A204.1 (cell line): ENCODE data around the gene XRRA1.

ENCODE experiments used
- FAIRE-seq: peaks from 2 replicates; lab custom pipeline; 2012; peaks lifted over from hg19 to GRCh38; lab: Jason Lieb, UNC

The XRRA1 gene

DNA sequence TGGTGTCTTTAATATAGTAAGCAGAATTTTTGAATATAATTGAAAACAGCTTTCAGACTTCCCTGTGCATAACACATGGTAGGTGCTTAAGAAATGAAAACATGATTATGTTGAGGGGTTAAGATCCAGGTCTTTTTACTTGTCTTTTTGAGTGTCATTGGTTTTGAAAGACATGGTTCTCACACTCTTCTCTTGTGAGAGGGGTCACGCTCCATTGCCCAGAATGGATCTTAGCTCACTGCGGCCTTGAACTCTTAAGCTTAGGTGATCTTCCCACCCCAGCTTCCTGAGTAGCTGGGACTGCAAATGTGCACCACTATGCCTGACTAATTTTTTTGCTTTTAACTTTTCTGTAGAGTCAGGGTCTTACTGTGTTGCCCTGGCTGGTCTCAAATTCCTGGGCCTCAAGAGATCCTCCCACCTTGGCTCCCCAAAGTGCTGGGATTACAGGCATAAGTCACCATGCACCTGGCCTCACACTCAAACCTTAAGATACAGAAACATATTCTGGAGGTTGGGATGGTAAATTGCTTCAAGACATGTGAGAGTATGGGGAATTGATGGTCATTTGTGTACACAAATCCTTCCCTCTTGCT lies 1.6 kb upstream of the XRRA1 start:
- no peak for FAIRE-seq

DNA sequence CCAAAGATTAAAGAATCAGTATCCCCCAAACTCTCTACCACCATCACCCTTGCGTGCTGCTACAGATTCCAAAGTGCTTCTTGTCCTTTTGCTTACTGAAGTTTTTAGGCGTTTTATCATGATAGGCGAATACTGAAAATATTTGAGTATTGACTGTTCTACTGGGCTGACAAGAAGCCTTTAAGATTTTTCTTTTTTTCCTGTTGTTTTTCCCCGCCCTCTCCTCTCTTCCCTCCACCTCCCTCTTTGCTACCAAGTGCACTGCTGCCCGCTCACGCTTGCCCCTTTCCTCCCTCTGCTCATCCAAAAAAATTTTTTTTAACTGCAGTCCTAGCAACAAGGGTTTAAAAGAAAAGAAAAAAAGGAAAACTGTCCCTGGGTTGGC lies 854 bp upstream of the XRRA1 start:
- FAIRE-seq, result no peak

DNA sequence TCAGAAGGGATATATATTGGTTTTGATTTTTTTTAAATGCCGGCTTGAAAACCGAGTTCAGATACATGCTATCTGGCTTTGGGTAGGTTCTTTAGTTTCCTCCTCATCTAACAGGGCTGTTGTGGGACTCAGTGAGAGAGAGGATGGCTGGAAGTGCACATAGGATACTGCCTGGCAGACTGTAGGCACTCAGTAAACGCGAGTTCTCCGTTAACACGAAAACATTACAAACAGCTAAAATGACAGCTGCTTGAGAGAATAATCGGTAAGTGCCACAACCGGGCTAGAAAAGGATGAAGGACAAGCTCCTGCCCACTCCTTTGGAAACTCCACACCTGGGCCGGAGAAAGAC lies 369 bp downstream of the XRRA1 start:
- no peak for FAIRE-seq

DNA sequence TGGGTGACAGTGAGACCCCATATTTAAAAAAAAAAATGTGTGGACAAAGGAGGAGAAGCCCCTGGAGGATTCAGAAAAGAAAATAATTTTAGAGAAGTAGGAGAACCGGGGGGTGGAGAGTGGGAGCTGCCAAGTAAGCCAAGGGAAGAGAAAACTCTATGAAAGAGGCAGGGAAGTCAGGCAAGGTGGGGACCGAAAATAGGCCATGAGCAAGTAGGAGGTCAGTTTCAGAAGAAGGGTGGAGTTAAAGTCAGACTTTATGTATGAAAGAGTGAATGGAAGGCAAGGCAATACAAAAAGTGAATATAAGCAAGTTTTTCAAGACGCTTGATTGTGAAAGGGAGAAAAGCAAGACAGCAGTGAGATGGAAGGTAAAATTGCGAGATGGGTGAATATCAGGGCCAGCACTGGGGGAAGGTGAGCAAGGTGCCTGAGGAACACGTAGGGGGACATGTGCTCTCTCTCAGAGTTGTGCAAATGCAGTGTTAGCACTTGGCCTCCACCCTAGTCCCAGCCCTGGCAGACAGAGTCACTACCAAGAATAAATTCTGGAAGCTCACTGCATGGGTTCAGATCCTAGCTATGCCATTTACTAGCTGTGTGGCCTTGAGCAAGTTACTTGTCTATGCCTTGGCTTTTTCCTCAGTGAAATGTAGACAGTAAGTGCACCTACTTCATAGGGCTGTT lies 6.7 kb downstream of the XRRA1 start:
- FAIRE-seq, result no peak

DNA sequence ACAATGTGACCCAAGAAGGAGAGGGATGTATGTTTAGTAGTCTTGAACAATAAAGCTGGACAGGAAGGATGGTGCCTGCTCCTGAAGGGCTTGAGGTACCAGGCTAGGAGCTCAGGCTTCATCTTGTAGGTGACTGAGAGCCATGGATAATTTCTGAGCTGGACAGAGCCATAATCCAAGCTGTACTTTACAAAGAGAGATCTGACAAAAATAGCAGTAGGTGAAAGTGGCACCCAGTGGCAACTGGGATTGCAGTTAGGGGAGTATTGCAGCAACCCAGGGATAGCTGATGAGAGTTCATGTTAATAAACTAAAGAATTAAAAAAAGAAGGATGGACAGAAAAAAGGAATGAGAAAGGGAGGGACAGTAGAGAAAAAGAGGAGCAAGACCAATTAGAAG lies 7.4 kb downstream of the XRRA1 start:
- no peak for FAIRE-seq

DNA sequence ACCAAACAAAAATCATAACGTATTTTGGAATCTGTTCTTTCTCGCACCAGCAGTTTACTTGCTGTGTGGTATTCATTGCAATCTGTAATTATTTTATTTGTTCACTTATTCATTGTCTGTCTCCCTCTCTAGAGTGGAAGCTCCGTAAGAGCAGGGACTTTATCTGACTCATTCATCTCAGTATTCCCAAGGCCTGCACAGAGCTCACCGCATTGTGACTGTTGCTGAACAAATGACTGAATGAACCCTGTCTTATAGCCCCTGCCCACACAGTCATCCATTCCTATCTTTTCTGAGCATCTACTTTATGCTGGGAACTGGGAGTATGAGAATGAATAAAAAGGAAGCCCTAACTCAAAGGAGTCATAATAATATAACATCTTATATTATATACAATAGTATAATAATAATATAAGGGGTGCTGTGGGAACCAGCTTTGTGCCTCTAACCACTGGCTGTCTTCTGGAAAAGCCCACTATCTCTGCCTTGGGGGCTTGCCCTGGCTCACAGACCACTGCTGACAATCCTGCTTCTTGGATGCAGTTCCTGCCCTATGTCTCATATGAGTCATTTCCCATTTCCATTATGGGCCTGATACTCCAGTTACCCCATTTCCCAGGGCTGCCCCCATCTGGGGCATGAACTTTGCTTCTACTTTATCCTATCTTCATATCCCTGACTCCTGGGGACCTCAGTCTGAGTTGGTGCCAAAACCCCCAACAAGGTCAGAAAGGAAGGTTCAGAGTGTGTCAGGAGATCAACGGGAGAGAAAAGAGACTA lies 11.0 kb downstream of the XRRA1 start:
- FAIRE-seq, result no peak

DNA sequence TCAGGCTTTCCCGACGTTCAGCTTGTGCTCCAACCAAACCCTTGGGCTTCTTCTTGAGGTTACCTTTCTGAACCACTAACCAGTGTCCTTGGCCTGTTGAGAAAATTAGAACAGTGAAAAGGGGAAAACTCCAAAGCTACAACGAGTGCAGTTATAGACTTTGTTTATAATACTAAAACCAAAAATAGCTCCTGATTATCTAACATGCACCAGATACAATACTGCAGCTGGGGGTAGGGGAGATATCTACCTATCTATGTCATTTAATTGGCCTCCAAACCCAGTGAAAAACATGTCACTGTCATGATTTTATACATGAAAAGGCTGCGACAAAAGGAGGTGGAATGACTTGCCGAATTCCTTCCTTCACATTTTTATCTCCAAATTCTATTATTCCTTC lies 11.9 kb downstream of the XRRA1 start:
- FAIRE-seq, result no peak

DNA sequence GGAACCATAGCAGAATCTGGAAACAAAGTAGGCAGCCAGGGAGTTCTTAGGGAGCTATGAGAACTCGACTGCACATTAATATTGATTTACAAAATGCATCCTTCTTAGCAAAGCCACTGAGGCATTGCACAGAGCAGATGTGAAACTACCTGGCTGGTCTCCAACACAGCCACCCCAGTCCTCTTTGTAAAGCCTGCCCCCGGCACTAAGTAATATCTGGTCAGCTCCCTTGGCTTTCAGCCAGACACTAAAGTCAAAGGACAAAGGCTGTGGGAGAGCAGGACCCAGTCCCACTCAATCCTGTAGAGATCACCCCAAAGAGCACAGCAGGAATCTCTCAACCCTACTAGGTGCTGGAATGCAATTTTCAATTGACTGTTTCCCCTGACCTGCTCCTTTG lies 12.8 kb downstream of the XRRA1 start:
- FAIRE-seq, result no peak

DNA sequence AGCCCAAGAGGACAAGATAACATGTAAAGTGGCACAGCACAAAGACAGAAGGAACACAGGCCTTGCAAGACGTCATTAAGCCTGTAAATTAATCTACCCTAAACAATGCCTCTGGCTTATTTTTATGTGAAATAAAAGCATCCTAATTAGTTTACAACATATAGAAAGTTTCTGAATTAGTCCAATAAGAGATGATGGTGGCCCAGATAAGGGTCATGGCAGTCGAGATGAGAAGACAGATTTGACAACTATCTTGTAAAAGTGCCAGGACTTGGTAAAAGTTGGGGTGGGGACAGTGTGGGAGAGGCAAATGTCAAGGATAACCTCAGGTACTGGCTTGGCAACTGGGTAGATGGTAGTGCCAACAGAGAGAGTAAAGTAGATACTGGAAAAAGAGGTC lies 13.6 kb downstream of the XRRA1 start:
- FAIRE-seq, result no peak

DNA sequence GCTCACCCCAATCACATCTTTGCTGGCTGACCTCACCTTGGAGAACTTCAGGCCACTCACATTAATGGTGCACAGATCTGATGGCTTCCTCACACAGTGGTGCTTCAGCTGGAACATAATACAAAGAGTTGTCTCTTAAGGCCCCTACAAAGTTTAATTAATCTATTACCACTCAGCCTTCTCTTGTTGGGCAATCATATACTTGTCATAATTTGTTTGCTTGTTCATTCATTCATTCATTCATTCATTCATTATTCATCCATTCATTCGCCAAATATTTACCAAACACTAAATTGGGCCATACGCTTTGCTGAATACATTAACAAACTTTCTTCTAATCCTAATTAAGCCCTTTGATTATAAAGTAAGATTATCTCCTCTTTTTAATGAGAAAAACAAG lies 15.1 kb downstream of the XRRA1 start:
- FAIRE-seq, result no peak

DNA sequence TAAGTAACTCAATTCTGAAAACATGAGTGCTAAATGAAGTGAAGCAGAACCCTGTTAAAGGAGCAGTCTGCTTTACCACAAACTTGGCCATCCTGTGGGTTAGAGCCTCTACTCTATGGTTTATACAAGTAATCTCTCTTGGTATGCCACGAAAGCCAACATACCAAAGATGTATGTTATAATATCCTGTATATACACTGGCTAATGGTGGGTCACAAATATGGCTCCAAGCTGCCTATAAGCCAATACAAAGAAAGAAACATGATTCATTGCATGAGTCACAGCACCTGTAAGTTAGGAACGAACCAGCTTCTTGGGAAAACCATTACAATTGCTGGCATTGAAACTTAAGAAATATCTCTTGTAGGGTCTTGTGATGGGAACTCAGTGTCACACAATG lies 16.1 kb downstream of the XRRA1 start:
- no peak for FAIRE-seq

DNA sequence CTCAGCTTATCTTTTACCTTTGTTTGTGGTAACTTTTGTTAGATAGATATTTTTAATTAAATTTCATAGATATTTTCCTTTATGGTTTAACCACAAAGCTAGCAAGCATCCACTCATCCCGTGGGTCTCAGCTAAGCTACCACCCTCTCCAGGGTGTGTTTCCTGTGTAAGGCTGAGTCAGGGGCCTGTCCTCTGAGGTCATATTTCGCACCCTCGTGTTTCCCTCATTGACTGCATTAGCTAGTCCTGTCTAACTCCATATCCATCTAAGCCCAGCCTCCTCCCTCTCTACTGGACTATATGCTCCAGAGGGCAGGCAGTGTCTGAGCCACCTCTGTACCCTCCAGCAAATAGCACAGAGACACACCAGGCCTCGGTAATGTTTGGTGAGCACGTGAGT lies 16.7 kb downstream of the XRRA1 start:
- no peak for FAIRE-seq

DNA sequence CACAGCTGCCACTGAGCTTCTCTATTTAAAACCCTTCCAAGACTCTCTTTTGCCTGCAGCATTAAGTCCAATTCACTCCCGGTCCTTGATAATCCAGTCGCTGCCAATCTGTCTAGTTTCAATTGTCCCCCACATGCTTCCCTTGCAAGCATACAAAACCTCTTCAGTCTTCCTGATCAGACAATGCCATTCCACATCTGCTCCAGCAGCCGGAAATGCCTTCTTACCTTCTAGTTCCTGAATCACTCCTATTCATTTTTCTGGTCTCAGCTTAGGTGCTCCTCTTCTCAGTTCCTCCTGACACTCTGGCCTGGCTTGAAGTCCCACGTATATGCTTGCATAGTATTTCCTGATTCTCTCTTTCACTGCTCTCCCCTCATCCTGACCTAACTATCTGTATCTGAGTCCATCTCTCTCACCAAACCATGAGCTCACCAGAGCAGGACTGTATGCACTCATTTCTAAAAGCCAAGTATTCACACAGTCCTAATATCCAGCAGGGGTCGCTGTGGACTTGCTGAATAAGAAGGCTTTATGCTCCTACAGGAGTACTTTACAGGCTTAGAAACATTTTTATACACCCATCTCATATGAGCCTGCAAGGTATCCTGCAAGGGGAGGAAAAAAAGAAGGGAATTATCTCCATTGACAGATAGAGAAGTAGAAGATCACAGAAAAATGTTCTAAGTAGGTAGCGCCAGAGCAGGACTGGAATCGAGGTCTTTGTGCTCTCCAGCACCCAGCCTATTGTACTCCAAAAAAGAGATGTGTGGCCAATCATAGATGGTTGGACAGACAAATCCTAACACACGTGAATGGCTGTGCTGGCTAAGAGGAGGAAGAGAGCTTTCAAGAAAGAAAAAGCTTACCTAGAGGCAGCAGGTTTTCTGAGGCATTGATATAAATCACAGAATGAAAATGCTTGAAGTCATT lies 19.2 kb downstream of the XRRA1 start:
- FAIRE-seq, result peak; percentile 19

DNA sequence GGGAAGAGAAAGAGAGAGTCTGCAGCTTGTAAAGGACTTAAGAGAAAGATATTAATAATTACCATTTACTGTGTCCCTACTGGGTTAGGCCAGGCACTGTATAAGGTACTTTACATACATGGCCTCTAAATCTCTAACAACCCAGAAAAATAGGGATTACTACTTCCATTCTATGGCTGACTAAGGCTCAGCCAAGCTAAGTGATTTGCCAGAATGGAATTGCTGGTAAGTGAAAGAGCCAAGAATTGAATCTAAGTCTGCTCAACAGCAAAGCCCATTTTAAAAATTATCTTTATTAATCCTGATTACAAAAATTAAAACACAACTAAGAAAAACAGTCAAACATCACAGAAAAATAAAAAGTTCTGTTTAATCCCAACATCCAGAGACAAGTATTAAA lies 21.4 kb downstream of the XRRA1 start:
- FAIRE-seq, result no peak

DNA sequence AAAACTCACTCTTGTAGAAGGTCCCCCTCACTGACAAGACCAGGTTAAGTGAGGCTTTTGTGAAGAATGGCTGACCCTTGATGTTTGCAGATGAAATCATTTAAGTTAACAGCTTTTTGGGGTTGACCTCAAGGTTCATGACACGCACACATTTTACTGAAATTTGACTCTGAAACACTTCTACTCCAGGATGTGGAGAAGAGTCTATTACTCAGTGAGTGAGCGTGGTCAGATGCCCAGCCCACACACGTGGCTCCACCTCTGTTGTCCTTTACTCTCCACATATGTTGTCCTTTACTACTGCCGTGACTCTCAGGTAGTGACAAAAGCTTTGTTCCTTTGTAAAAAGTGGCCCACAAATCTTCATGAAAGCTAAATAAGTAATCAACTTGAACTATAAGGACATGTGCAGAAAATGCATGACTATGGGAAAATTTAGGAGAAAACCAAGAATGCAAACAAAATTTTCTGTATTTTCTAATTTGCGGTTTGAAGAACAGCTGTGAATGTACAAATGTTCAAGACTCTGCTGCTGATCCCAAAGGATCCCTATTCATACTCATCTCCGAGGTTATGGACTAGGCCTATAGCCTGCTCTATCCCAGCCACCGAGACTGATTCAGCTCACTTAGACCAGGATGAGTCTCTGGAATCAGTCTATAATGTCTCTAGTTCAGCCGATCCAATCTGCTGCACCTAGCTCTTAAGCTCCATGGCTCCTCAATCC lies 22.4 kb downstream of the XRRA1 start:
- no peak for FAIRE-seq

DNA sequence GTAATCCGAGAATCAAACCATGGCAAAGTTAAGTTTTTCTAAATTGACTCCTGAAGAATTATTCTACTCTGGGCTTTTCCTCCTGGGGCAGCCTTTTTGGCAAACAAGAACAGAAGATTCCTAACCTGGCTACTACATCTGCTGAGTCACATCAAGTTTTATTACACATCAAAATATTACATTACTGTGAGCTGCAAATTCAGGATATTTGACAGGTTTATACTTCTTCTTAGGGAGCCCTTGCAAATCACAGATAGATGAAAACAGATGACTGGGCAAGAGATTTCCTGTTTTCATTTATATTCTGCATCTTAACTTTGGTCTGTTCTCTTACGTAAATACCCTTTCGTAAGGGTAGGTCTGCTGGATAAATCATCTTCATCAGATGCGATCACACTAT lies 23.6 kb downstream of the XRRA1 start:
- FAIRE-seq, result no peak

DNA sequence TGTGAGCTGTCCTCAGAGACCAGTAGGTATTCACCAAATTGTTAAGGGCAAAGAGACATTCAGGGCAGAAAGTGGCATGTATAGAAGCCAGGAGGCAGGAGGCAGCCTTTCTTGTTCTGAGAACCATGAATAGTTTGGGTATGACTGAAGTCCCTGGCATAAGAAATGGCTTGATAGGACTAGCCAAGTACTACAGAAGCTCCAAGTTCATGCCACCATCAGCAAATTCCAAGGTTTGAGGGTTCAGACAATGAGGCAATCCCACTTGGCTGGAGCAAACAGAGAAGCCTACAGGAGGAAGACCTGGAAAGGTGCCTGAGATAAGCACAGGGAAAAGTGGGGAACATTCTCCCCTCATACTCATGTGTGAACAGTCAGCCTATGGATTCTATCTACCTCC lies 25.8 kb downstream of the XRRA1 start:
- no peak for FAIRE-seq

DNA sequence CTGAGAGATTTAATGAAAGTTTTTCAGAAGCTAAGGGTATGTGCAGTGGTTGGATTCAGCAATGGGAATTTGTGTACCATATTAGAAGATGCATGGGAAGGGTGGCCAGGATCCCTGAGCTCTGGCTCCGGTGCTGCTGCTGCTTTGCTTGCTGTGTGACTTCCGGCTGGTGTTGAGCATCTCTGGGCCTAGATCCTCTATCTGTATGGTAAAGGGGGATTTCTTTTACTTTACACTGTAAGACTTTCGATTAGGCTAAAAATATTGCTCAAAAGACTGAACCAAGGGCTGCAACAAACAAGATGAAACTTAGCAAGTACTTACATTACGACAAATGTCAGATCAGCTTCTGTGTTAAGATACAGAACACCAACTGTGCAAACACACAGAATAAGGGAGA lies 39.1 kb downstream of the XRRA1 start:
- no peak for FAIRE-seq

DNA sequence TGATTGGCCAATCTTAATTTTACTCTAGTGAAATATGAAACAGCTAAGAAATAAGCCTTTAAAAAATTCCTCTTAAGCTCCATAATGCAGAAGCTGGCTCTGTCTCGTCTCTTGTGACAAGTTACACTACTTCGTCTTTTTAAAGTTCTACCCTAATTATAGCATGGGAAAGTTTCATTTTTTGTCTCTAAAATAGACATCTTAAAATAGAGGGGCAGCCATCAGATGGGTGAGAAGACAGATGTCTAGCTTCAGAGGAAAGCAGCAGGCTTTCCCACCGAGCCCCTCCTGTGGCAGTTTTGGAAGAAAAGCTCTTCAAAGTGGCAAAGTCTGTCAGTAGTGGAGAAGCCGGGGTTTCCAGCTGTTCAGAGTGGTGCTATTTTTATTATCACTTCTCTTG lies 39.5 kb downstream of the XRRA1 start:
- no peak for FAIRE-seq

DNA sequence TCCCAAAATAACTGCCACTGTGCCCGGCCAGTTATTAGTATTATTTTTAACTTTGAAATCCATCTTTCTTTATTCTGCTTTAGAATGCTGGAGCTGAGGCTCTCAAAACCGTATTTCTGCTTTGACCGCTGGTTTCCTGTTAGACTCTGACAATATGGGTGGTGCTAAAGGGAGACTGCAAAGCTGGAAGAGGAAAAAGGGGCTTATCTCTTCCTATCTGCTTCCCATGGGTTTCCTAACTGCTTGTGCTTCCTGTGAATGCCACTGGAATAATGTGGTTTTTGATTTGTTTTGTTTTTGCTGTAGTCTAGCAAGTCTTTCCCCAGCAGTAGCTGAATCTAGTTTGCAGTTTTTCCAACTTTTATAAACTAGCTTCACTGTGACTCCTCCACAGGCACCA lies 43.6 kb downstream of the XRRA1 start:
- FAIRE-seq, result no peak

DNA sequence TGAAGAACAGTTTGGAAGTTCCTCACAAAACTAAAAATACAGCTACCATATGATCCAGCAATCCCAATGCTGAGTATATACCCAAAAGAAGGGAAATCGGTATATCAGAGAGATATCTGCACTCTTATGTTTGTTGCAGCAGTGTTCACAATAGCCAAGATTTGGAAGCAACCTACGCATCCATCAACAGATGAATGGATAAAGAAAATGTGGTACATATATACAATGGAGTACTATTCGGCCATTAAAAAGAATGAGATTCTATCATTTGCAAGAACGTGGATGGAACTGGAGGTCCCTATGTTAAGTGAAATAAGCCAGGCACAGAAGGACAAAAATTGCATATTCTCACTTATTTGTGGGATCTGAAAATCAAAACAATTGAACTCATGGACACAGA lies 46.5 kb downstream of the XRRA1 start:
- FAIRE-seq, result no peak

DNA sequence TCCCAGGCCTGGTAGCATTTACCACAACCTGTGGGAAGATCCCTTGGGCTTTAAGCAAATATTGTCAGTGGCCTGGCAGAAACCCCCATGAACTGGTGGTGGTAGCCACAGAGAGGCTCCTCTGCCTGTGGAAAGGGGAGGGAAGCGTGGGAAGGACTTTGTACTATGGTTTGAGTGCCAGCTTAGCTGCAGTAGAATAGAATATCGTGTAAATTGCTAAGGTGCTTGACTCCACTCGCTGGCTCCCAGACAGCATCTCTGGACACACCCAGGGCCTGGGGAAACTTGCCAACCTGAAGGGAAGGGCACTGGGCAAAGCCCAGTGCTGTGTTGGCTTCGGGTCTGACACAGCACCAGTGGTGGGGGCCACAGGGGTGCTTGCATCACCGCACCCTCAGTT lies 52.6 kb downstream of the XRRA1 start:
- FAIRE-seq, result no peak
